K562 (cell line): ENCODE measurements around the gene SERTAD2. TPM values are rescaled to one million over a fixed set of nuclear protein-coding genes. Genes with fewer than 3 reads are reported as not detected.

Experiments
- HDAC1 ChIP-seq, 2 experiments: fragments of 450-650 bp; IDR thresholded peaks; 2 replicates each; pipeline ENCODE4 v1.6.1; 2016 to 2017; ENCODE audit warnings: inconsistent platforms in 1 of 2, mild to moderate bottlenecking in 1 of 2, moderate library complexity in 1 of 2
- HNRNPLL ChIP-seq: fragments of 200-400 bp; formaldehyde crosslinking; IDR thresholded peaks from 2 replicates; pipeline ENCODE4 v1.6.1; 2017; ENCODE audit warnings: low read length, low read depth, mild to moderate bottlenecking; ENCODE audit not compliant: poor library complexity, severe bottlenecking
- ILF3 ChIP-seq: fragments of 450-650 bp; IDR thresholded peaks from 2 replicates; pipeline ENCODE4 v1.6.1; 2018; ENCODE audit warnings: antibody characterized with exemption, mild to moderate bottlenecking, moderate library complexity, borderline replicate concordance
- MXI1 ChIP-seq: IDR thresholded peaks from 2 replicates; pipeline ENCODE4 v1.6.1; 2011; ENCODE audit warnings: low read depth, mild to moderate bottlenecking, improper control_type of control experiment, low read length
- NONO ChIP-seq, 2 experiments: fragments of 200-400 bp in 1 of 2; fragments of 450-650 bp in 1 of 2; formaldehyde crosslinking in 1 of 2; IDR thresholded peaks; 2 replicates each; pipeline ENCODE4 v1.6.1; 2017; ENCODE audit warnings: low read depth in 2 of 2, mild to moderate bottlenecking in 2 of 2, moderate library complexity in 2 of 2, low read length in 1 of 2
- RNF2 ChIP-seq: sonication (generic); IDR thresholded peaks from 2 replicates; pipeline ENCODE4 v1.6.1; 2016
- SMAD3 ChIP-seq: fragments of 450-650 bp; formaldehyde crosslinking; conservative IDR thresholded peaks from 2 replicates; pipeline ENCODE4 v1.4.0; 2020; ENCODE audit warnings: mild to moderate bottlenecking
- SNIP1 ChIP-seq: fragments of 450-650 bp; IDR thresholded peaks from 2 replicates; pipeline ENCODE4 v1.7.1; 2017; ENCODE audit warnings: low read depth, mild to moderate bottlenecking
- TAF9B ChIP-seq: fragments of 450-650 bp; IDR thresholded peaks from 2 replicates; pipeline ENCODE4 v1.6.1; 2018; ENCODE audit warnings: mild to moderate bottlenecking; ENCODE audit not compliant: partially characterized antibody
- ZBTB17 ChIP-seq: fragments of 450-650 bp; formaldehyde crosslinking; IDR thresholded peaks from 2 replicates; pipeline ENCODE4 v1.4.0; 2020; ENCODE audit warnings: mild to moderate bottlenecking
- ZFX ChIP-seq: sonication (generic); formaldehyde crosslinking; IDR thresholded peaks from 2 replicates; pipeline ENCODE4 v1.8.0; 2022; ENCODE audit warnings: mild to moderate bottlenecking, missing genetic modification reagents, moderate library complexity
- ZNF766 ChIP-seq: fragments of 200-800 bp; sonication (Bioruptor generic); conservative IDR thresholded peaks from 2 replicates; pipeline ENCODE4 v1.6.1; 2016; ENCODE audit warnings: missing genetic modification characterization, missing compliant biosample characterization
- polyA plus RNA-seq, 8 experiments: library from polyadenylated mRNA; depleted of rRNA in 4 of 8; stranded (reverse) in 5 of 8; unstranded in 3 of 8; fragments of >200 nt; fragmentation: Nextera tagmentation in 2 of 8; fragmentation: Illumina TruSeq in 1 of 8; extraction: Ambion mirVana in 2 of 8; extraction: Trizol in 1 of 8; gene quantifications; 2 replicates each; pipeline versions ENCODE4 v1.2.1 to v1.2.3, GENCODE V29; 2011 to 2014; ENCODE audit warnings: inconsistent platforms in 1 of 8, missing spikeins in 1 of 8
- total RNA-seq, 7 experiments: library from RNA; depleted of rRNA in 6 of 7; stranded (reverse); fragments of >200 nt in 6 of 7; fragmentation: Illumina TruSeq in 2 of 7; extraction: Trizol in 2 of 7; gene quantifications; 2 replicates each; pipeline versions ENCODE4 v1.2.1 to v1.2.3, GENCODE V29; 2011 to 2021; ENCODE audit warnings: low replicate concordance in 1 of 7
- TF ChIP-seq, protein P1 (sequence below), 2 experiments: fragments of 450-650 bp; conservative IDR thresholded peaks; 2 replicates each; pipeline ENCODE4 v1.6.1; 2017; ENCODE audit warnings: mild to moderate bottlenecking in 2 of 2, moderate library complexity in 2 of 2
- TF ChIP-seq, protein P2 (sequence below): sonication (generic); formaldehyde crosslinking; IDR thresholded peaks from 2 replicates; pipeline ENCODE4 v1.8.0; 2023; ENCODE audit warnings: mild to moderate bottlenecking, missing genetic modification reagents
- TF ChIP-seq, protein P3 (sequence below): fragments of 200-800 bp; sonication (Bioruptor generic); IDR thresholded peaks from 2 replicates; pipeline ENCODE4 v1.6.1; 2017; ENCODE audit warnings: missing genetic modification characterization, missing compliant biosample characterization
- TF ChIP-seq, protein P4 (sequence below), 2 experiments: IDR thresholded peaks; 2 replicates each; pipeline ENCODE4 v1.6.1; 2011; ENCODE audit warnings: borderline replicate concordance in 1 of 2, control low read depth in 1 of 2, low read depth in 1 of 2, low read length in 1 of 2, mild to moderate bottlenecking in 1 of 2, mixed read lengths in 1 of 2, moderate library complexity in 1 of 2; ENCODE audit not compliant: insufficient read depth in 1 of 2, insufficient read length in 1 of 2, poor library complexity in 1 of 2, severe bottlenecking in 1 of 2; ENCODE audit errors: extremely low read depth in 1 of 2

SERTAD2 gene
- total and polyA plus RNA-seq, 9 of the 15 experiments (the other 6 are each of a cell fraction or from before 2014, with no cell fraction given): 3.0 to 12.5 (median 6.1) TPM

DNA sequence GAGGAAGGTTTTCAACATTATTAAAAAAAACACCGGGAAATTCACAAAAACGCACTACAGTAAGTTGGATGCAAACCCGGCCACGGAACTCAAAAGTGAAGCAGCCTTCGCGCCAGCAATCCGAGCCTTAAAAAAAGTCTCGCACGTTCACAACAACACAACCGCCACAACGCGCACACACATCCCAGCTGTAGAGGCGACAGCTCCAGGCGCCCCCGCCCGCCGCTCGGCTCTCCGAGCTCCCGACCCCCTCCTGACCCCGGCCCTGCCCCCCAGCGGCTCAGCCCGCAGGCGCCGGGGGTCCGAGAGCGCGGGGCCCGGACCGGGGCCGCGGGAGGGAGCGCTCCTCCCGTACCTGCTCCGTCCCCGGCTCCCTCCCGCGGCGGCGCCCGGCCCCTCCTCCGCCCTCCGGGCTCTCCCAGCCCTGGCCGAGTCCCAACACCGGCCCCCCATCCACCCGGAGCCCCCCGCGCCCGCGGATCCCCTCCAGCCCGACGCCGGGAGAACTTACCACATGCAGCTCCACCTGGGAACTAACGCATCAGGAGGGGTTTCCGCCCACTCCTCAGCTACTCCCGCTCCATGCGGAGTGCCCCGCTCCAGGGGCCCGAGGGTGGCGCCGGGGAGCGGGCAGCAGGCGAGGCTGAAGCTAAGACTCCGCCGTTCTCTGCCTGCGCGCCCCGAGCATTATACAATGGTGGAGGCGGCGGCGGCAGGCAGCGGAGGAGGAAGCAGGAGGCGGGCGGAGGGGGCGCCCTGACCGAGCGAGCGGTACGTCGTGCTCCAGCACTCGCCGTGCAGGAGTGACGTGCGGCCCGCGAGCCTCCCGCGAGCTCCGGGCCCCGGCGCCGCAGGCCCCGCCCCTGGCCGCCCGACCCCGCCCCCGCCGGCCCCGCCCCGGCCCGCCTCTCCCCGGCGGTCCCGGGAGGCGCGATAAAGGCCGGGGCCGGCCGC is at the start of gene SERTAD2 (continued):
- 0 out of 2 replicates have a peak, but pooled peaks have one; percentile 7 for TF ChIP-seq MXI1
- 0 out of 2 replicates have a peak, but pooled peaks have one; percentile 36 for TF ChIP-seq ZNF766 (CRISPR knock-in tag)
- TF ChIP-seq SMAD3: no peak
- peak; percentile 88 for TF ChIP-seq ZFX (CRISPR knock-in tag)
- TF ChIP-seq, protein P1, sequence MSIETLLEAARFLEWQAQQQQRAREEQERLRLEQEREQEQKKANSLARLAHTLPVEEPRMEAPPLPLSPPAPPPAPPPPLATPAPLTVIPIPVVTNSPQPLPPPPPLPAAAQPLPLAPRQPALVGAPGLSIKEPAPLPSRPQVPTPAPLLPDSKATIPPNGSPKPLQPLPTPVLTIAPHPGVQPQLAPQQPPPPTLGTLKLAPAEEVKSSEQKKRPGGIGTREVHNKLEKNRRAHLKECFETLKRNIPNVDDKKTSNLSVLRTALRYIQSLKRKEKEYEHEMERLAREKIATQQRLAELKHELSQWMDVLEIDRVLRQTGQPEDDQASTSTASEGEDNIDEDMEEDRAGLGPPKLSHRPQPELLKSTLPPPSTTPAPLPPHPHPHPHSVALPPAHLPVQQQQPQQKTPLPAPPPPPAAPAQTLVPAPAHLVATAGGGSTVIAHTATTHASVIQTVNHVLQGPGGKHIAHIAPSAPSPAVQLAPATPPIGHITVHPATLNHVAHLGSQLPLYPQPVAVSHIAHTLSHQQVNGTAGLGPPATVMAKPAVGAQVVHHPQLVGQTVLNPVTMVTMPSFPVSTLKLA (conservative IDR thresholded peaks at IDR 0.05): peak in 1 of 2 experiments; percentile 16; a peak in 3 of 4 replicates
- peak in 1 of 2 experiments; percentile 43; a peak in 1 of 4 replicates for TF ChIP-seq NONO (IDR thresholded peaks at IDR 0.05; ENCODE audit: low read depth in 2 of 2, low read length in 1 of 2)
- peak; percentile 43 for TF ChIP-seq HNRNPLL
- TF ChIP-seq RNF2: peak; percentile 38; the same call in 1 of the 2 replicates
- TF ChIP-seq, protein P2, sequence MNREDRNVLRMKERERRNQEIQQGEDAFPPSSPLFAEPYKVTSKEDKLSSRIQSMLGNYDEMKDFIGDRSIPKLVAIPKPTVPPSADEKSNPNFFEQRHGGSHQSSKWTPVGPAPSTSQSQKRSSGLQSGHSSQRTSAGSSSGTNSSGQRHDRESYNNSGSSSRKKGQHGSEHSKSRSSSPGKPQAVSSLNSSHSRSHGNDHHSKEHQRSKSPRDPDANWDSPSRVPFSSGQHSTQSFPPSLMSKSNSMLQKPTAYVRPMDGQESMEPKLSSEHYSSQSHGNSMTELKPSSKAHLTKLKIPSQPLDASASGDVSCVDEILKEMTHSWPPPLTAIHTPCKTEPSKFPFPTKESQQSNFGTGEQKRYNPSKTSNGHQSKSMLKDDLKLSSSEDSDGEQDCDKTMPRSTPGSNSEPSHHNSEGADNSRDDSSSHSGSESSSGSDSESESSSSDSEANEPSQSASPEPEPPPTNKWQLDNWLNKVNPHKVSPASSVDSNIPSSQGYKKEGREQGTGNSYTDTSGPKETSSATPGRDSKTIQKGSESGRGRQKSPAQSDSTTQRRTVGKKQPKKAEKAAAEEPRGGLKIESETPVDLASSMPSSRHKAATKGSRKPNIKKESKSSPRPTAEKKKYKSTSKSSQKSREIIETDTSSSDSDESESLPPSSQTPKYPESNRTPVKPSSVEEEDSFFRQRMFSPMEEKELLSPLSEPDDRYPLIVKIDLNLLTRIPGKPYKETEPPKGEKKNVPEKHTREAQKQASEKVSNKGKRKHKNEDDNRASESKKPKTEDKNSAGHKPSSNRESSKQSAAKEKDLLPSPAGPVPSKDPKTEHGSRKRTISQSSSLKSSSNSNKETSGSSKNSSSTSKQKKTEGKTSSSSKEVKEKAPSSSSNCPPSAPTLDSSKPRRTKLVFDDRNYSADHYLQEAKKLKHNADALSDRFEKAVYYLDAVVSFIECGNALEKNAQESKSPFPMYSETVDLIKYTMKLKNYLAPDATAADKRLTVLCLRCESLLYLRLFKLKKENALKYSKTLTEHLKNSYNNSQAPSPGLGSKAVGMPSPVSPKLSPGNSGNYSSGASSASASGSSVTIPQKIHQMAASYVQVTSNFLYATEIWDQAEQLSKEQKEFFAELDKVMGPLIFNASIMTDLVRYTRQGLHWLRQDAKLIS: 0 out of 2 replicates have a peak, but pooled peaks have one; percentile 56
- TF ChIP-seq TAF9B: peak; percentile 48
- TF ChIP-seq HDAC1 (IDR thresholded peaks at IDR 0.05): peak in 1 of 2 experiments; percentile 51; a peak in 1 of 4 replicates
- TF ChIP-seq SNIP1: peak; percentile 45; the same call in 1 of the 2 replicates
- TF ChIP-seq, protein P3, sequence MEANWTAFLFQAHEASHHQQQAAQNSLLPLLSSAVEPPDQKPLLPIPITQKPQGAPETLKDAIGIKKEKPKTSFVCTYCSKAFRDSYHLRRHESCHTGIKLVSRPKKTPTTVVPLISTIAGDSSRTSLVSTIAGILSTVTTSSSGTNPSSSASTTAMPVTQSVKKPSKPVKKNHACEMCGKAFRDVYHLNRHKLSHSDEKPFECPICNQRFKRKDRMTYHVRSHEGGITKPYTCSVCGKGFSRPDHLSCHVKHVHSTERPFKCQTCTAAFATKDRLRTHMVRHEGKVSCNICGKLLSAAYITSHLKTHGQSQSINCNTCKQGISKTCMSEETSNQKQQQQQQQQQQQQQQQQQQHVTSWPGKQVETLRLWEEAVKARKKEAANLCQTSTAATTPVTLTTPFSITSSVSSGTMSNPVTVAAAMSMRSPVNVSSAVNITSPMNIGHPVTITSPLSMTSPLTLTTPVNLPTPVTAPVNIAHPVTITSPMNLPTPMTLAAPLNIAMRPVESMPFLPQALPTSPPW (CRISPR knock-in tag): peak; percentile 79; the same call in 1 of the 2 replicates
- TF ChIP-seq ILF3: 0 out of 2 replicates have a peak, but pooled peaks have one; percentile 46
- TF ChIP-seq, protein P4, sequence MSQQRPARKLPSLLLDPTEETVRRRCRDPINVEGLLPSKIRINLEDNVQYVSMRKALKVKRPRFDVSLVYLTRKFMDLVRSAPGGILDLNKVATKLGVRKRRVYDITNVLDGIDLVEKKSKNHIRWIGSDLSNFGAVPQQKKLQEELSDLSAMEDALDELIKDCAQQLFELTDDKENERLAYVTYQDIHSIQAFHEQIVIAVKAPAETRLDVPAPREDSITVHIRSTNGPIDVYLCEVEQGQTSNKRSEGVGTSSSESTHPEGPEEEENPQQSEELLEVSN (IDR thresholded peaks at IDR 0.05; ENCODE audit: borderline replicate concordance in 1 of 2, extremely low read depth in 1 of 2, insufficient read depth in 1 of 2, insufficient read length in 1 of 2, low read depth in 1 of 2, low read length in 1 of 2, poor library complexity in 1 of 2, severe bottlenecking in 1 of 2): peak in 1 of 2 experiments; percentile 50
- TF ChIP-seq ZBTB17 (CRISPR knock-in tag): no peak
